NCI-H1105 treated with DMSO at 0.1 percent for 48 hours (cell line): ENCODE measurements around the gene FAM81A.
"Not testable (repeated sequence)": the region's sequence is repeated elsewhere in the genome, so short reads cannot be mapped to it uniquely, and the experiment has no call there.

Experiments
- DNase-seq: peaks from one replicate; lab custom pipeline; 2025; lab: John Stamatoyannopoulos, UW

Gene FAM81A

DNA sequence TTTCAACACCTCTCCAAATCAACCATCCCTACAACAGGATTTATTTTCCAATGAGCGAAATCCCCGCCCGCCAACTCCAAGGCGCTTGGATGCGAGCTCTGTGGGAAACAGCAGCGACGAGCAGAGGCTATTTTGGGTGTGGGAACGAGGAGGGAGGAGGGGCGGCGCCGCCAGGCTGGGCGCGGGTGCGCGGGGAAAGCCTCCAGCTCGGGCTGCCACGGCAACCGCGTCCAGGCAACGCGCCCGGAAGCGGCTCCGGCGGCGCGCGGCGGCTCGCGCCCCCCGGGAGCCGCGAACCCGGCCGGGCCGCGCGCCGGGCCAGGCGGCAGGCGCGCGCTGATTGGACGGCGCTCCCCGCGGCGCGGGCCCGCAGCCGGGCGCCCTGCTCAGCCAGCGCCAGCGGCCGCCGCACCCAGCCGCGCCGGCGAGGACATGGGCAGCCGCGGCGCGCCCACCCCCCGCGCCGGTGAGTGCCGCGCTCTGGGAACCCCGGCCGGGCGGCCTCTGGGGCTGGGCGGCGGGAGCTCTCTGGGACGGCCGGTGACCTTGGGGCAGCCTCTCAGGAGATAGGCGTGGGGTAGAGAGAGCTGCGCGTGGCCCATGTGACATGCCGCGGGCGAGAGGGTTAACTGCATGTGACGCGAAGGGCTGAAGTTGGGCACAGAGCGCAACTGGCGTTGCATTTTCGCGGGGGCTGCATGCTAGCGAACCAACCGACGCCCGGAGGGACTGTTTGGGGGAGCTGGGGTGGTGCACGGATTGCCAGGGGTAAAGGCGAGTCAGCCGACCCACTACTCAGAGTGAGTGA, at the start of gene FAM81A:
TSS of gene FAM81A (plus strand) at position 370 of the 808 bp plus-strand sequence. CDS start 20,441 bp downstream, outside the sequence.
- DNase-seq: peak; percentile 89

DNA sequence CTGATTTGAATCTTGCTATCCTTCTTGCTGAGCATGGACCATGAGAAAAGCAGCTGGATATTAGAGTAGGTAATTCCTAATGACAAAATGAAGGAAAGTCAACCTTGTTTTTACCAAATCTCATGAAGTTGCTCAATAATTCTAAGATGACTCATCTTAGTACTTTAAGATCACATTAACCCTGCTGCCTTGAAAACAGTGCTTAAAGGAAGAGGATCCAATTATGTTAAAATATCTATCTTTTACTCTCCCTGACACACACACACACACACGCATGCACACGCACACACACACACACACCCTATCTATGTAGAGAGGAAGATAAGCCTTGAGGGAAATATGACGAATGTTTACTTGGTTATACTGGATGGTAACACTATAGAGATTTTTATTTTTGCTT, 49.3 kb upstream of the FAM81A start:
- no peak for DNase-seq

DNA sequence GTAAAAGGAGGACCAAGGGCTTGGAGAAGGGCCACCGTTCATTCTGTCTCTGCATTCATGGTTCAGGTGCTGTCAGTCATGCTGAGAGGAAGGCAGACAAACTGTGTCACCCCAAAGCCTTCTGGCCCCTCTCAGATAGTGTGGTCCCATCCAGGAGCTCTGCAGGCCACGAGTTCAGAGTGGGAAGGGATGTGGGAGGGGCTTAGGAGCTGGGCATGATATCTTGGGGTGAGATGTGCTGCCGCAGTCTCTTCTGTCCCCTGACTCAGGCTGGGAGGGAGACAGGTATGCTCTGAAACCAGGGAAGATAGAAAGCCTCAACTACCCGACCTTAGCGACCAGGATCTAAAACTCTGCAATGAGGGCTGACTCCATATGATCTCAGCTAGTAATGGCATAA, 45.7 kb upstream of the FAM81A start:
- DNase-seq: no peak

DNA sequence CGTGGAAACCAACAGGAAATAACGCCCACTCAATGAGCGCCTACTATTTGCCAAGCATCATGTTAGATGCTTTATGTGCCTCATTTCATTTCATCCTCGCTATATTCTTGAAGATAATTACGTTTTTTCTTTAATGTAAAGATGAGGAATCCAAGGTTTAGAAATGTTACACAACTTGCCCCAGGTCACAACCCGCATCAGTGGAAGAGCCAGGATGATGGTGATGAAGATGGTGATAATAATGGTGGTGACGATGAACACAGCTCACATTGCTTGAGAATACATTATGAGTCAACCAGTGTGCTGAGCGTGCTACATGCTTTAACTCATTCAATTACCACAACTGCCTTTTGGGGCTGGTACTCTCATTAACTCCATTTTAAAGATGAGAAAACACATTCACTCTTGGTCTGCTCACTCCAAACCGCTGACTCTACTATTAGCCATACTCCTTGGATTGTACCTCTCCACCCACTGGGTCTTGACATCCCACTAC, 43.8 kb upstream of the FAM81A start:
- DNase-seq: no peak

DNA sequence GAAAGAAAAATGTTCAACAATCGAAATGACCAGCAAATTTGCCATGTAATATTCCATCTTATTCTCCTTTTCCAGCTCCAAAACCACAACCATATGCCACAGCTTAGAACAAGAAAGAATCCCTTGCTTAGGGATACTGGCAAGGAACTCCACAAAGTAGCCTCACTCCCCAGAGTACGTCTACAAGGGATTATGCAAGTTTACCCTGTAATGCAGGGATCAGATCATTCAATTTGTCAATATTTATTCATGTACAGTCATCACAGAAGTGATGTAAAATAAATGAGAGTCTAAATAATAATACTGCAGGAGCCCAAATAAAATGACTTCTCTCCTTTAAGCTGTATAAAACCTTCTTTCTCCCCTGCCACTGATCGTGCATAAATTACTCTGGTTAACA, 41.8 kb upstream of the FAM81A start:
- no peak for DNase-seq

DNA sequence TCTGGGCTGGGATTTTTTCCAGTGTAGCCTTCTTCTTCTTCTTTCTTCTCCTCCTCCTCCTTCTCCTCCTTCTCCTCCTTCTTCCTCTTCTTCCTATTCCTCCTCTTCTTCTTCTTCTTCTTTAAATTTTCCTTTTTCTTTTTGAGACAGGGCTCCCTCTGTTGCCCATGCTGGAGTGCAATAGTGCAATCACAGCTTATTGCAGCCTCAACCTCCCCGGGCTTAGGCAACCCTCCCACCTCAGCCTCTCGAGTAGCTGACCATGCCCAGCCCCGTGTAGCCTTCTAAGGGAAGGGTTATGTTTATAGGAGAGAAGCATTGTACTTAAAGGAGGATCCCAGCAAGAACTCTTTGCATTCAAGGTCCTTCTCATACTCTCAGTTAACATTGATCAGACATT, 41.3 kb upstream of the FAM81A start:
- no peak for DNase-seq

DNA sequence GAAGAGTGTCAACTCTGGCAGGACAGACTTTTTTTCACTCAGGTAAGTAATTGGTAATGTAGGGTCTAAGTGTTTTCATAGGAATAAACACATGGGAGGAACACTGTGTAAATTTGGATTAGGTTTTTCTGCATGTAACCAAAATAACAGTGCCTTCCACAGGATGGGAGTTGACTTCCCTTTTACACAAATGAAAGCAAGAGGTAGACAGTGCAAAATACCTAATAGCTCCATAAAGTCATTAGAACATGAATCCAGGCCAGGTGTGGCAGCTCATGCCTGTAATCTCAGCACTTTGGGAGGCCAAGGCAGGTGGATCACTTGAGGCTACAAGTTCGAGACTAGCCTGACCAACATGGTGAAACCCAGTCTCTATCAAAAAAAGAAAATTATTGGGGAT, 39.8 kb upstream of the FAM81A start:
- DNase-seq: no peak

DNA sequence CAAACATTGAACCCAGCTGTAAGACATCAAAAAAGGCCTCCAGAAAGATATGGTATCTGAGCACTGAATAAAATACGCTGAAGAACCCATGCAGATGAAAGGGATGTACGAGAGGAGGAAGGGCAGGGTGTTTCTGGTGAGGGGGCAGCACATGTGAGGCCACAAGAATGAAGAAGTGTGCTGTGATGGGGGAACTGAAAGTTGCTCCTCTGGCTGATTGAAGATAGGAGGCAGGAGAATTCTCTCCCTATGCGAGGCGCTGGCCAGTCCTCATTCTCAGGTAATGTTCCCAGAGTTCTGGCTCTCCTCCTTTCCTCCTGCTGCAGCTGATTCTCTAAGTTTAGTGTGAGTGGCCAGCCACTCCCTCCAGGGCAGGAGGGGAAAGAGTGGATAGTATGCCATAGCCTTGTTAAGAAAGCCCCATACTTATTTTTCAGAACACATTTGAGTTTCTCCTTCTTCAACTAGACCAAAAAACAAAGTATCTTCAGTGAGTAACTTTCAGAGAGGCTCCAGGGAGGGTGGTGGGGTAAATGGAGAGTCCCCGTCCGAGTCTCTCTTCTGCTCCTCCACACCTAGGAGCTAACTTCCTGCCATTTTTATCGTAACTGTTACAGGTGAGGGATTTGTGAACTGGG, 38.4 kb upstream of the FAM81A start:
- DNase-seq: no peak

DNA sequence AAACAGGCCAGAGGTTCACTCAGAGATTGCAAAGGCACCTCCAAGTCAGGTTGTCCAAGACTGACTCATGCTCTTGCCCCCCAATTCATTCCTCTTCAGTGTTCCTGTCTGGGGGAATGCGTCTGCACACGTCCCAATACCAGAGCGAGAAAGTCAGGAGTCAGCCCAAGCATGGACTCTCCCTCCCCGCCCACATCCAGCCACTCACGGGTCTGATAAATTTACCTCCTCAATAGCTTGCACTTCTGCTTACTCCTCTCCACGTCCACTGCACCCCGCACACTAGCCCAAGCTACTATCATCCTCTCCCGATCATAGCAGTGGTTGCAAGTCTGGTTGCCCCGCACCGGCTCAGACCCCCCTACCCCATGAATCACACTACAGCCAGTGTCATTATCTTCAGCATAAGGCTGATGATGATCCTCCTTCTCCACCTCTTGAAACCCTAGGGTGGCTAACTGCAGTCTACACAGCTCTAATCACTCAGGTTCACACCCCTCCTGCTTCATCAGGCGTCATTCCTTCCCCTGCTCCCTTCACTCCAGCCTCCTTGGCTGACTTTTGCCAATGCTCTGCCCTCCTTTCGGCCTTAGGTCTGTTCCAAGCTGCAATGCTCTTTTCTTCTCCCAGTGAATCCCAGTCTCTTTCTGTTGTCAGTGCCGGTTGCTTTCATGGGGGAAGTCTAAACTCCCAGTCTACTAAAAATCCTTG, 37.7 kb upstream of the FAM81A start:
- DNase-seq: no peak

DNA sequence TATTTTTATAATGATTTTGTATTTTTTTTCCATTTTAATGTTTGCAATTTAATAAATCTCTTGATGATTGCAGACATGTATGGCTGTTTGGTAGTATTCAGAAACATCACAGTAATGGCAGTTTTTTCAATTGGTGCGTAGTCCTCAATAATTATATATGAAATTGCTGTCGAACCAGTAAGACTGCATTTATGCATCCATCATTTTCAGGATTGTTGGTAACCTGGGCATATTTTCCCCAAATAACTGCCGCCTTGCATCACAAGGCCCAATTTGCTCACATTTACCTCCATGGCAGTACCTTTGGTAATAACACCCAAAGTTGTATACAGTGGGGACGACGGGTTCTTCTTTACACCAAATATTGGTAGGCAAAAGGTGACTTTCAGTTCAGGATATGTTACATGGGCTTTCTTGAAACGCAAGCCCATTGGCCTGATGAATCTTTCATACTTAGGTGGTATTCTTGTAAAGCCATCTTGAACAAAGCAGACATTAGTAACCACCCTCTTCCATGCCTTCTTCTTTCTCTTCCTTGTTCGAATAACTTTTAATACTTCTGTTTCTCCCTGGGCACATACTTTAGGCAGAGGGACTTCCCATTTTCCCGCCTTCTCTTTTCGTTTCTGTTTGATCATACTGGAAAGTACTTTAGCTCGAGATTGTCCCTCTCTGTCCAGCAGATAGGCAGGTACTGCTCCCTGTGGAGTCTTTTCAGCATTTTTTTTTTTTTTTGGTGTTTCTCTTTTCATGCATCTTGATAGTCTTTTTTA, 36.7 kb upstream of the FAM81A start:
- DNase-seq: not testable (repeated sequence)

DNA sequence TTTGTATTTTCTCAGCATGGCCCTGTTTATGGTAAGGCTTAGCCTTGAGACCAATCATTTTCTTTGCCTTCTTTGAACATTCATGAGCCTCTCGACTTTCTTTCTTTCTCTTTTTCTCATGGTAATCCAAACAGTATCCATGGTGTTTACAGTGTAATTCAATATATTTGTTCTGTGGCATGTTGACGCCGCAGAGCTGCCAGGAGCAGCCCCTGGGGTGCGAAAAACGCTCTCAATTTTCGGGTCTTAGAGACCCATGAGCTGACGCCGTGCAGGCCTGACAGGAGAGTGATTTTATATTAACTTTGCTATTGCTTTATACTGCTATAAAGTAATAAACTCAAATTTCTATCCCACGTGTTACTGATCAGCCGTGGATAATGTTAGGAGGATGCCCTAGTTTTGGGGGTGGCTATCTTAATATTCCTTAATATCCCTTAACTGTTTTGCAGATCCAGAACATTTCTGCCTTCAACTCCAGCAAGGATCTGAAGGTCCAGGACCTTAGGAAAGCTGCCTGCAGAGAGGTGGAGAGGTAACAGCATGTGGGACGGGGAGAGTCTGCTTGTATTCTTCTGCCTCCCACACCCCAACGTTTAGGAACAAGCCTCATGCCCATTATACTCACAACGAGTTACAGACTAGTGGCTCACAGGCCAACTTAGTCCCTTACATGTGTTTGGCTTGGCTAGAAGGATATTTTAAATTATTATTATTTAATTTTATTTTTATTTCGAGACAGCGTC, 36.0 kb upstream of the FAM81A start:
- DNase-seq: peak; percentile 68

DNA sequence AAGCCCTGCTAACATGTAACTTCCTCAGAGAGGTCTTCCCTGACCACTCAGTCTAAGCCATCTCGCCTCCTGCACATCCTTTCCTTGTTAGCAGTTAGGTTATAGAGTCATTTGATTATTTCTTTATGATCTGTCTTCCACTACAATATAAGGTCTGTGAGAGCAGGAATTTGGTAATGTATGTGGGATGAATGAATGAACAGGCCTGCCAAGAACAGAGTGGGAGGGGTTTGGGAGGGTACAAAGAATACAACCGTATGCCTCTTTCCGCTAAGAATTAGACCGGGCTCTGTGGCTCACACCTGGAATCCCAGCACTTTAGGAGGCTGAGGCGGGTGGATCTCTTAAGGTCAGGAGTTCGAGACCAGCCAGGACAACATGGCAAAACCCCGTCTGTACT, 32.9 kb upstream of the FAM81A start:
- DNase-seq: no peak

DNA sequence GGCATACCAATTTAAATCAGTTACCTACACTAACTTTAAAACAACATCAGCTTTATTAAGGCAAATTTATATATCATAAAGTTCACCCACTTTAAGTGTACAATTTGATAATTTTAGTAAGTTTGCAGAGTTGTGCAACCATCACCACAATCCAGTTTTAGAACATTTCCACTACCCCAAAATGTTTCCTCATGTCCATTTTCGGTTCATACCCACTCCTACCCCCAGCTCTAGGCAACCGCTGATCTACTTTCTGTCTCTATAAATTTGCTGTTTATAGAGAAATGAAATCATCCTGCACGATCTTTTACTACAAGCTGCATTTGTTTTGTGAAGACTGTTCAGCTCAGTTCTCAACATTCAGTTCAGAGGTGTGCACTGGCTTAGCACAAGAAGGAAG, 31.5 kb upstream of the FAM81A start:
- no peak for DNase-seq

DNA sequence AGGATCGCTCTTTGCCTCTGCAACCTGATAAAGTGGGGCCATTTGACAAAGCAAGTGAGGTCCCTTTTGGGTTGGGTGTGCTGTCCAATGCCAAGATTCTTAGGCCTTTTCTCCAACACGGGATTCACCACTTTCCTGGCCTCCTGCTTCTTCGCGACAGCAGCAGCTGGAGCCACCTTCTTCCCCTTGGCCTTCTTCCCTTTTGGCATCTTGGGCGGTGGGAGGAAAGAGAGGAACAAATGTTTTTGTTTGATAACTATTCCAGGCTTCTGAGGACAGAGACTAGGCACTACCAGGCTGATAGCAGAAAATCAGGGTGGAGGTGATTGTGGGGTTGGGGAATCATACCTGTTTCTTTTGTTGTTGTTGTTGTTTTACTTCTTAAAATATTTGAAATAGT, 30.0 kb upstream of the FAM81A start:
- no peak for DNase-seq

DNA sequence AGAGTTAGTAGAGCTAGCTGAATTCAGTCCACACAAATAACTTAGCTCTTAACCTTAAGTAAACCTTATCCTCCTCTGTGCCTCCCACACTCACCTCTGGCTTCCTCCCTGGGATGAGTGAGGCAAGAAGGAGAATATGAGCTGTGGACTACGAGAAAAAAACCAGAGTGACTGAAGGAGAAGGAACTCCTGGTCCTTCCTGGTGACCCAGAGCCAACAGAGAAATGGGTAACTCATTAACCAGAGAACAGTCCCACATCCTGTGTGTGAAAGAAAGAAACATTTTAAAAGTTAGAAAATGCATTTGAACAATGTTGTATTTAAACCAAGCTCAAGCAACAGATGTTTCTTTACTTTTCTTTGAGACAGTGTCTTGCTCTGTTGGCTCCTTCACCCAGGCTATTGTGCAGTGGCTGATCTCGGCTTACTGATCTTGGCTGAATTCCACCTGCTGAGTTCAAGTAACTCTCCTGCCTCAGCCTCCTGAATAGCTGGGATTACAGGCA, 27.5 kb upstream of the FAM81A start:
- DNase-seq: no peak

DNA sequence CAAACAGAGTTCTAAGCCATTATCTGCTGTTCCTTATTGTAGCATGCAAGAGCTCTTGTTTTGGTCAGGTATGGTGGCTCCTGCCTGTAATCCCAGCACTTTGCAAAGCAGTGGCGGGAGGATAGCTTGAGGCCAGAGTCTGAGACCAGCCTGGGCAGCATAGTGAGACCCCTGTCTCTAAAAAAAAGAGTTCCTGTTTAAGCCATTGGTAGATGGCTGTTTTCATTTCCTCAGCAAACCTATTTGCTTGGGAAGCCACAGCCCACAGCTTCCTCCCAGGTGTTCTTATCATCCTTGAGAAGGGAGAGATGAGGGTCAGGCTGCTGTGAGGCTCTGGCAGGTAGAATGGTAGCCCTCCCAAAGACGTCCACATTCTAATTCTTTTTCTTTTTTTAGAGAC, 24.4 kb upstream of the FAM81A start:
- DNase-seq: no peak

DNA sequence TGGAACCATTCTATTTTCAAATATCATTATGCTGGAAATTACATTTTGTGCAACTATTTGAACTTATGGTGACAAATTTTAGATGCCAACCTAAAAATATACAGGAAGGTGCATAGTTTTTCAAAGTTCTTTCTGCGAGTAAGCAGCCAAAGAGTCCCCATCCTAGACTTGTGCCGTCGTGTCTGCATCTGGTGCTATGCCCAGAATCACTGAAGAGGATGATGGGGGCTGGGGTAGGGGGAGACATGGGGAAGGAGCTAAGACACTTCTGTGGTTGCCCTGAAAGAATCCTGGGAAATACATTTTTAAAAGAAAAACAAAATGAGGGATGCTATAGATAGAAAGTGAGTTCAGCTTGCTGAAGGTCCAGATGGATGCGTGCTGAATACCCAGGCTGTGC, 21.2 kb upstream of the FAM81A start:
- no peak for DNase-seq

DNA sequence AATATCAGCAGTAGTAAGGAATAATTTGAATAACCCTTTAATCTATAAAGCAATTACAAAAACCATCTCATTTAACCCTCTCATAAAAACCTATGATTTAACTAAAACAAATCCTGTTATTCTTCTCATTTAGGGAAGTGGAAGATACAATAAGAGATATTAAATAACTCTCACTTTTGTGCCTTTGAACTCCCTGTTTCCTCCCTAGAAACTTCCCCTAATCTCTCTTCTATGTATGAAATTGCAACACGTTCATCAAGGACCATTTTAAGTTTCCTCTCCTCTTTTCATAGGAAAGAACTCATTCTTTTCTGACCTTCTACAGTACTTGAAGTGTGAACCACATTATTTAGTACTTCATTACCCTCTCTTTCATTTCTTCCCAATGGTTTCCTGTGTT, 18.8 kb upstream of the FAM81A start:
- DNase-seq: no peak

DNA sequence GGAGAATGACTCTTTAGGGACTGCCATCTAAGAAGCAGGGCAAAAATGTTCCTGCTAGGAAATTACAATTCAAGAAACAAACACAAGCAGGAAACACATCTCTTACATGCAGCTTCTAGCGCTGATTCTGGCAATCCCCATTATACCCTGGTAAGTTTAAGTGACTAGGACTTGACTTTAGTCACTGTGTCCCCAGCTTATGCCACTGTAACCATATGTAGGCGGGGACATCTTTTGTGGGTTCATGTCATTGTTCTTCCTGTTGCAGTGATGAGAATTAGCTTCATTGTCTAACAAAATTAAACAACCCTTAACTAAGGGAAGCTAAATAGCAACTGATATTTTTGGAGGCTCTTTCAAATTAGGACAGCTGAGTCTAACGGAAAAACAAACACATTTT, 17.9 kb upstream of the FAM81A start:
- no peak for DNase-seq

DNA sequence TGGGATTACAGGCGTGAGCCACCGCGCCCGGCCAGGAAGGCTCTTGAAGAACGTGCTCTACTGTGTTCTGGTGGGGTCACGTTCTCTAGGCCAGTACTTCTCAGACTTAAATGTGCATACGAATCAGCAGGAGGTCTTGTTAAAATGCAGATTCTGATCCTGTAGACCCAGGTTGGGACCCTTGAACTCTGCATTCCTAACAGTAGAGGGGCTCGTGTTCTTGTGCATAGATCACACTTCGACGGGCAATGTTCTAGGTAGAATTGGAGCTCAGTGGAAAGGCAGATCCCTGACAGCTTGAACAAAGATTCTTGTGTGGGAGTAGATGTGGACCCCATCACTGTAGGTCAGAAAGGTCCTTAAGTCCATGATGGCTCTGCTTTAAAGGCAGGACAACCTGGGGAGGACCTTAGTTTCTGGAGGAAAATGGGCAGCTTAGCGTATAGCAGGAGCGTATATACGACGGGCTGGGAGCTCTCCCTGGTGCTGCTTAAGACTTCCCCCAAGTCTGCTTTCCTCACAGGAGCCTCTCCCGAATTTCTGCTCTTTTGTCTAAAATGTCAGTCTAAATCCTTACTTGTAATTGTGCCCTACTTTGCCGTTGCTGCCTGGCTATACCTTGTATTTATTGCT, 16.9 kb upstream of the FAM81A start:
- DNase-seq: no peak

DNA sequence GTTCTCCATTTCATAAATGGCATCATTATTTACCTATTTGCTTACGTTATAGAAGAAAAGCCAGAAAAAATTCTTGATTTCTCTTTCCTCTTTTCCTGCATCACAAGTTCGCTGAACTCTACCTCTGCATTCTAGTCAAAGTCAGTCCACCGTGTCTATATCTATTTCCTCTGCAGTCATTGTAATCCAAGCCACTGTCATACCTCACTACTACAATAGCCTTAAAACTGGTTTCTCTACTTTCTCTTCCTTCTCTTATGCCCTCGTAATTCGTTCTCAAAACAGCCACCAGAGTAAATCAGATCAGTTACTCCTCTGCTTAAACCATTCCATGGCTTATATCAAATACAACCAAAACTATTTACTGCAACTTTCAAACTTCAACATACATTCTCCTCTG, 13.4 kb upstream of the FAM81A start:
- no peak for DNase-seq
